ENCODE results near the gene ZEB1. TPM values are rescaled to one million over a fixed set of nuclear protein-coding genes. Genes with fewer than 3 reads are reported as not detected.
"Not testable (repeated sequence)": the region's sequence is repeated elsewhere in the genome, so short reads cannot be mapped to it uniquely, and the experiment has no call there.

ZEB1 gene
- total RNA-seq, 1 experiment from 2014 or later: 0.39 TPM

GRCh38 chr10:31362023-31362641 lies 43.1 kb downstream of the ZEB1 start:
- Histone ChIP-seq H3K18ac (ENCODE audit: insufficient read length, low read depth, low read length) (no peak overlapping the region), H3K27ac (ENCODE audit: insufficient read length, low read depth, low read length) (no peak overlapping the region), H3K23me2 (ENCODE audit: insufficient read length, low read depth, low read length, poor library complexity, severe bottlenecking) (no peaks in the 10 kb centered on the region), H2AFZ (ENCODE audit: low read length) (no peak overlapping the region), H3K27me3 (ENCODE audit: insufficient read depth, low read length) (no peaks in the 10 kb centered on the region), H3K4me1 (ENCODE audit: insufficient read depth, low read length) (no peaks in the 10 kb centered on the region), H4K5ac (ENCODE audit: insufficient read length, low read depth, low read length) (no peak overlapping the region), H3K9ac (ENCODE audit: extremely low read depth, insufficient read length, low read length) (no peak overlapping the region), H3K9me3 (ENCODE audit: control insufficient read depth, low read depth, low read length) (no peaks in the 10 kb centered on the region), H3K4me2 (ENCODE audit: insufficient read depth, insufficient read length, low read length) (no peak overlapping the region), H3K4ac (ENCODE audit: low read depth, low read length) (no peak overlapping the region), H2BK20ac (ENCODE audit: low read depth, low read length, poor library complexity, severe bottlenecking) (no peak overlapping the region), H2BK5ac (ENCODE audit: insufficient read length, low read length) (no peak overlapping the region), H3K56ac (ENCODE audit: insufficient read length, low read depth, low read length) (no peak overlapping the region), H4K91ac (ENCODE audit: insufficient read length, low read depth, low read length) (no peak overlapping the region), H3T11ph (ENCODE audit: low read length) (no peak overlapping the region), H3K23ac (ENCODE audit: insufficient read length, low read depth, low read length) (no peak overlapping the region), H3K79me1 (ENCODE audit: insufficient read depth, low read depth, low read length, poor library complexity, severe bottlenecking) (no peaks in the 10 kb centered on the region), H2BK12ac (ENCODE audit: insufficient read length, low read depth, low read length) (no peak overlapping the region), H4K8ac (replicated peaks; ENCODE audit: insufficient read length, low read depth, low read length) (no peak overlapping the region), H2AK5ac (ENCODE audit: insufficient read length, low read length) (no peak overlapping the region), H2BK15ac (ENCODE audit: low read depth, low read length) (no peak overlapping the region), H2BK120ac (ENCODE audit: low read depth, low read length, poor library complexity, severe bottlenecking) (no peak overlapping the region), H3K14ac (ENCODE audit: insufficient read depth, low read length) (no peak overlapping the region), H3K79me2 (ENCODE audit: insufficient read depth, low read length) (no peaks in the 10 kb centered on the region), H4K20me1 (ENCODE audit: control insufficient read depth, insufficient read depth, insufficient read length) (no peaks in the 10 kb centered on the region)
- H3K4me3 Mint-ChIP-seq: no peak overlapping the region
- H3K4me1 Mint-ChIP-seq: no peaks in the 10 kb centered on the region
- peaks cover 6 to 15% (median 10%) of the 10 kb centered on the region in 3 experiments; a peak in 6 of 7 replicates for H3K36me3 Mint-ChIP-seq (ENCODE audit: insufficient read depth in 1 of 3, low read depth in 3 of 3)
- DNase-seq: no peak
- H3K27ac Mint-ChIP-seq: no peak overlapping the region
- no CpG with 5 or more reads among the region's 44 CpGs for WGBS (ENCODE audit: extremely low coverage, insufficient read length, low lambda C conversion rate)
- peaks cover 3% of the 10 kb centered on the region; the same call in 1 of the 2 replicates for H3K27me3 Mint-ChIP-seq (ENCODE audit: low read depth)
- no peak for TF ChIP-seq CTCF (conservative IDR thresholded peaks at IDR 0.05)
- peaks cover 17 to 23% of the 10 kb centered on the region in 2 experiments for H3K9me3 Mint-ChIP-seq

- not testable (repeated sequence) for H3K4me1 ChIP-seq (ENCODE audit: insufficient read depth, low read length); H4K20me1 ChIP-seq (ENCODE audit: control insufficient read depth, insufficient read depth, insufficient read length); H2AFZ ChIP-seq (ENCODE audit: low read length); H2BK120ac ChIP-seq (ENCODE audit: low read depth, low read length, poor library complexity, severe bottlenecking); H3K4ac ChIP-seq (ENCODE audit: low read depth, low read length); H4K5ac ChIP-seq (ENCODE audit: insufficient read length, low read depth, low read length); H3K79me2 ChIP-seq (ENCODE audit: insufficient read depth, low read length); H3K9me3 ChIP-seq (ENCODE audit: control insufficient read depth, low read depth, low read length); H2BK15ac ChIP-seq (ENCODE audit: low read depth, low read length); H3K18ac ChIP-seq (ENCODE audit: insufficient read length, low read depth, low read length); H3K27ac Mint-ChIP-seq; H2AK5ac ChIP-seq (ENCODE audit: insufficient read length, low read length); H3K23ac ChIP-seq (ENCODE audit: insufficient read length, low read depth, low read length); H4K91ac ChIP-seq (ENCODE audit: insufficient read length, low read depth, low read length); H3K23me2 ChIP-seq (ENCODE audit: insufficient read length, low read depth, low read length, poor library complexity, severe bottlenecking); H3K27me3 ChIP-seq (ENCODE audit: insufficient read depth, low read length); H3K4me3 Mint-ChIP-seq; H2BK5ac ChIP-seq (ENCODE audit: insufficient read length, low read length); H3T11ph ChIP-seq (ENCODE audit: low read length); H3K4me1 Mint-ChIP-seq; DNase-seq; H3K27me3 Mint-ChIP-seq (ENCODE audit: low read depth); H3K9ac ChIP-seq (ENCODE audit: extremely low read depth, insufficient read length, low read length); H2BK20ac ChIP-seq (ENCODE audit: low read depth, low read length, poor library complexity, severe bottlenecking); H3K14ac ChIP-seq (ENCODE audit: insufficient read depth, low read length); H3K4me2 ChIP-seq (ENCODE audit: insufficient read depth, insufficient read length, low read length); H4K8ac ChIP-seq (replicated peaks; ENCODE audit: insufficient read length, low read depth, low read length); H3K56ac ChIP-seq (ENCODE audit: insufficient read length, low read depth, low read length); H3K27ac ChIP-seq (ENCODE audit: insufficient read length, low read depth, low read length); H2BK12ac ChIP-seq (ENCODE audit: insufficient read length, low read depth, low read length); H3K79me1 ChIP-seq (ENCODE audit: insufficient read depth, low read depth, low read length, poor library complexity, severe bottlenecking)
- peaks cover 17 to 23% of the 10 kb centered on the region in 2 experiments for H3K9me3 Mint-ChIP-seq
- peaks cover 6 to 15% (median 10%) of the 10 kb centered on the region in 3 experiments; a peak in 6 of 7 replicates for H3K36me3 Mint-ChIP-seq (ENCODE audit: insufficient read depth in 1 of 3, low read depth in 3 of 3)
- WGBS (ENCODE audit: extremely low coverage, insufficient read length, low lambda C conversion rate): no CpG with 5 or more reads among the region's 19 CpGs
These were observed 44.7 kb downstream of the ZEB1 start for GRCh38 chr10:31363696-31364095.
